Measurements from ENCODE around the gene LPIN2.

DNA sequence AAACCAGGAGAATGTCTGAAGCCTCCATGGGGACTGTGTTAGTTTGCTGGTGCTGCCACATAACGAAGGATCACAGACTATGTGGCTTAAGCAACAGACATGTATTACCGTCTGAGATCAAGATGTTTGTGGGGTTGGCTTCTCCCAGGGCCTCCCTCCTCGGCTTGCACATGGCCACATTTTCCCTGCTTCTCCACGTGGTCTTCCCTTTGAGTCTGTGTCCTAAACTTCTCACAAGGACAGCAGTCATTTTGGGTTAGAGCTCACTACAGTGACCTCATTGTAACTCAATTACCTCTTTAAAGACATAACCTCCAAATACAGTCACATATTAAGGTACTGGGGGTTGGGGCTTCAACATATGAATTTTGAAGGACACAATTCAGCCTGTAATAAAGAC lies 44.6 kb upstream of the LPIN2 start:
- TF ChIP-seq, protein P1, sequence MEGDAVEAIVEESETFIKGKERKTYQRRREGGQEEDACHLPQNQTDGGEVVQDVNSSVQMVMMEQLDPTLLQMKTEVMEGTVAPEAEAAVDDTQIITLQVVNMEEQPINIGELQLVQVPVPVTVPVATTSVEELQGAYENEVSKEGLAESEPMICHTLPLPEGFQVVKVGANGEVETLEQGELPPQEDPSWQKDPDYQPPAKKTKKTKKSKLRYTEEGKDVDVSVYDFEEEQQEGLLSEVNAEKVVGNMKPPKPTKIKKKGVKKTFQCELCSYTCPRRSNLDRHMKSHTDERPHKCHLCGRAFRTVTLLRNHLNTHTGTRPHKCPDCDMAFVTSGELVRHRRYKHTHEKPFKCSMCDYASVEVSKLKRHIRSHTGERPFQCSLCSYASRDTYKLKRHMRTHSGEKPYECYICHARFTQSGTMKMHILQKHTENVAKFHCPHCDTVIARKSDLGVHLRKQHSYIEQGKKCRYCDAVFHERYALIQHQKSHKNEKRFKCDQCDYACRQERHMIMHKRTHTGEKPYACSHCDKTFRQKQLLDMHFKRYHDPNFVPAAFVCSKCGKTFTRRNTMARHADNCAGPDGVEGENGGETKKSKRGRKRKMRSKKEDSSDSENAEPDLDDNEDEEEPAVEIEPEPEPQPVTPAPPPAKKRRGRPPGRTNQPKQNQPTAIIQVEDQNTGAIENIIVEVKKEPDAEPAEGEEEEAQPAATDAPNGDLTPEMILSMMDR (IDR thresholded peaks at IDR 0.05; ENCODE audit: insufficient read depth, low read length): no peak
- TF ChIP-seq POLR2AphosphoS5 (IDR thresholded peaks at IDR 0.05; ENCODE audit: low read depth): no peak

Data from HL-60 (cell line).